IMR-90 (cell line): Measurements from ENCODE around the gene GCLC.

Source experiments
- BHLHE40 ChIP-seq: fragments of 150-350 bp; IDR thresholded peaks from 2 replicates; pipeline ENCODE4 v1.6.1; 2016; ENCODE audit warnings: mild to moderate bottlenecking, low read depth, low read length
- CEBPB ChIP-seq: IDR thresholded peaks from 2 replicates; pipeline ENCODE4 v1.6.1; 2012; ENCODE audit warnings: low read depth, low read length, improper control_type of control experiment
- CHD1 ChIP-seq: IDR thresholded peaks from 2 replicates; pipeline ENCODE4 v1.6.1; 2012; ENCODE audit warnings: low read depth, low read length, improper control_type of control experiment
- FOS ChIP-seq: fragments of 150-350 bp; IDR thresholded peaks from 2 replicates; pipeline ENCODE4 v1.6.1; 2016; ENCODE audit warnings: low read depth, low read length
- POLR2A ChIP-seq: IDR thresholded peaks from 2 replicates; pipeline ENCODE4 v1.6.1; 2012; ENCODE audit warnings: mild to moderate bottlenecking, low read depth, low read length
- RAD21 ChIP-seq: IDR thresholded peaks from 2 replicates; pipeline ENCODE4 v1.6.1; 2012; ENCODE audit warnings: low read length, improper control_type of control experiment
- RCOR1 ChIP-seq: IDR thresholded peaks from 2 replicates; pipeline ENCODE4 v1.6.1; 2012; ENCODE audit warnings: mild to moderate bottlenecking, low read length, improper control_type of control experiment; ENCODE audit not compliant: insufficient replicate concordance
- RFX5 ChIP-seq: IDR thresholded peaks from 2 replicates; pipeline ENCODE4 v1.8.0; 2012; ENCODE audit warnings: low read depth, mild to moderate bottlenecking, low read length, moderate library complexity
- SMC3 ChIP-seq: fragments of 150-350 bp; IDR thresholded peaks from 2 replicates; pipeline ENCODE4 v1.6.1; 2016; ENCODE audit warnings: low read depth, mild to moderate bottlenecking, antibody characterized with exemption, low read length, moderate library complexity
- TF ChIP-seq, protein P1 (sequence below): conservative IDR thresholded peaks from 2 replicates; pipeline ENCODE4 v1.5.1; 2012; ENCODE audit warnings: mild to moderate bottlenecking, low read depth, low read length, improper control_type of control experiment

DNA sequence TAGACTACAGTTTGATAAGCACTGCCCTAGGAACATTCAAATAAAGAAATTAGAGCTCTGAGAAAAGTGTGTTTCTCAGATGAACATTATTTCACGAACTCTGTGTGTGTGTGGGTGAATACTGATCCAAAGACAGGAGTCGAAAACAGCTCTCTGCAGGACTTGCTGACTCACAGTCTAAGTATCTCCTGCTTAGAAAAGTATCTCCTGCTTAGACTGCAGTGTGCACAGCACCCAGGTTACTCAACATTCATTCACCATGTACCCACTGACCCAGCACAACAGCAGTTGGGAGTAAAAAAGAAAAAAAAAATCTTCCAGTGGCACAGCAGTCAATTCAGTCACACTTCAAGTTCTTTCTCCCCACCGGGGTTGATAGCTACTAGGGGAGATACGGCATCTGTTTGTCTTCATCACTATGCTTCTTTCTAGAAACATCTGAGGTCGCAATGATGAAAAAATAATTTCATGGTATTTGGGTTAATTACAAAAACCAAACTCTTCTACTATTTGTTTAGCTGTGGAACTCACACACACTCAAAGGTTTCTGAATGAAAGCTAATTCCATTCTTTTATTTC is 48.0 kb downstream of the GCLC start:
- peak; percentile 82 for TF ChIP-seq FOS
- TF ChIP-seq, protein P1, sequence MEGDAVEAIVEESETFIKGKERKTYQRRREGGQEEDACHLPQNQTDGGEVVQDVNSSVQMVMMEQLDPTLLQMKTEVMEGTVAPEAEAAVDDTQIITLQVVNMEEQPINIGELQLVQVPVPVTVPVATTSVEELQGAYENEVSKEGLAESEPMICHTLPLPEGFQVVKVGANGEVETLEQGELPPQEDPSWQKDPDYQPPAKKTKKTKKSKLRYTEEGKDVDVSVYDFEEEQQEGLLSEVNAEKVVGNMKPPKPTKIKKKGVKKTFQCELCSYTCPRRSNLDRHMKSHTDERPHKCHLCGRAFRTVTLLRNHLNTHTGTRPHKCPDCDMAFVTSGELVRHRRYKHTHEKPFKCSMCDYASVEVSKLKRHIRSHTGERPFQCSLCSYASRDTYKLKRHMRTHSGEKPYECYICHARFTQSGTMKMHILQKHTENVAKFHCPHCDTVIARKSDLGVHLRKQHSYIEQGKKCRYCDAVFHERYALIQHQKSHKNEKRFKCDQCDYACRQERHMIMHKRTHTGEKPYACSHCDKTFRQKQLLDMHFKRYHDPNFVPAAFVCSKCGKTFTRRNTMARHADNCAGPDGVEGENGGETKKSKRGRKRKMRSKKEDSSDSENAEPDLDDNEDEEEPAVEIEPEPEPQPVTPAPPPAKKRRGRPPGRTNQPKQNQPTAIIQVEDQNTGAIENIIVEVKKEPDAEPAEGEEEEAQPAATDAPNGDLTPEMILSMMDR = no peak
- TF ChIP-seq CEBPB = peak; percentile 90
- TF ChIP-seq POLR2A = no peak
- TF ChIP-seq BHLHE40 = 0 out of 2 replicates have a peak, but pooled peaks have one; percentile 19
- TF ChIP-seq RFX5 = no peak
- TF ChIP-seq CHD1 = no peak
- TF ChIP-seq RAD21 = peak; percentile 20; the same call in 1 of the 2 replicates
- TF ChIP-seq RCOR1 = peak; percentile 21
- TF ChIP-seq SMC3 = no peak
